PC-9 (cell line): Measurements from ENCODE around the gene TMEM271.
"Not testable (repeated sequence)": the region's sequence is repeated elsewhere in the genome, so short reads cannot be mapped to it uniquely, and the experiment has no call there.

Experiments used
- EZH2 ChIP-seq: fragments of 200-600 bp; sonication (generic); IDR thresholded peaks from 2 replicates; pipeline ENCODE4 v1.8.0; 2017; ENCODE audit warnings: antibody characterized with exemption, low read depth
- TF ChIP-seq, protein P1 (sequence below): fragments of 200-600 bp; sonication (generic); conservative IDR thresholded peaks from 2 replicates; pipeline ENCODE4 v1.6.1; 2017; ENCODE audit warnings: mixed run types, antibody characterized with exemption, mild to moderate bottlenecking, moderate library complexity

- TF ChIP-seq, protein P1, sequence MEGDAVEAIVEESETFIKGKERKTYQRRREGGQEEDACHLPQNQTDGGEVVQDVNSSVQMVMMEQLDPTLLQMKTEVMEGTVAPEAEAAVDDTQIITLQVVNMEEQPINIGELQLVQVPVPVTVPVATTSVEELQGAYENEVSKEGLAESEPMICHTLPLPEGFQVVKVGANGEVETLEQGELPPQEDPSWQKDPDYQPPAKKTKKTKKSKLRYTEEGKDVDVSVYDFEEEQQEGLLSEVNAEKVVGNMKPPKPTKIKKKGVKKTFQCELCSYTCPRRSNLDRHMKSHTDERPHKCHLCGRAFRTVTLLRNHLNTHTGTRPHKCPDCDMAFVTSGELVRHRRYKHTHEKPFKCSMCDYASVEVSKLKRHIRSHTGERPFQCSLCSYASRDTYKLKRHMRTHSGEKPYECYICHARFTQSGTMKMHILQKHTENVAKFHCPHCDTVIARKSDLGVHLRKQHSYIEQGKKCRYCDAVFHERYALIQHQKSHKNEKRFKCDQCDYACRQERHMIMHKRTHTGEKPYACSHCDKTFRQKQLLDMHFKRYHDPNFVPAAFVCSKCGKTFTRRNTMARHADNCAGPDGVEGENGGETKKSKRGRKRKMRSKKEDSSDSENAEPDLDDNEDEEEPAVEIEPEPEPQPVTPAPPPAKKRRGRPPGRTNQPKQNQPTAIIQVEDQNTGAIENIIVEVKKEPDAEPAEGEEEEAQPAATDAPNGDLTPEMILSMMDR = not testable (repeated sequence)
- not testable (repeated sequence) for TF ChIP-seq EZH2
These were observed 10.5 kb downstream of the TMEM271 start for GRCh38 chr4:565614-566013.
